Activated naive CD4-positive, alpha-beta T cell treated with anti-CD3 and anti-CD28 coated beads, Interleukin-2, amount 50 U/mL, for 16 hours (primary cell): Measurements from ENCODE around the gene IVD.
A peak's percentile ranks its signal among the peaks of the same experiment; 100 is the strongest.
"Not testable (repeated sequence)": the region's sequence is repeated elsewhere in the genome, so short reads cannot be mapped to it uniquely, and the experiment has no call there.

Experiments
- DNase-seq: peaks from one replicate; pipeline ENCODE4 v3.0.0-alpha.2; 2020

The IVD gene

DNA sequence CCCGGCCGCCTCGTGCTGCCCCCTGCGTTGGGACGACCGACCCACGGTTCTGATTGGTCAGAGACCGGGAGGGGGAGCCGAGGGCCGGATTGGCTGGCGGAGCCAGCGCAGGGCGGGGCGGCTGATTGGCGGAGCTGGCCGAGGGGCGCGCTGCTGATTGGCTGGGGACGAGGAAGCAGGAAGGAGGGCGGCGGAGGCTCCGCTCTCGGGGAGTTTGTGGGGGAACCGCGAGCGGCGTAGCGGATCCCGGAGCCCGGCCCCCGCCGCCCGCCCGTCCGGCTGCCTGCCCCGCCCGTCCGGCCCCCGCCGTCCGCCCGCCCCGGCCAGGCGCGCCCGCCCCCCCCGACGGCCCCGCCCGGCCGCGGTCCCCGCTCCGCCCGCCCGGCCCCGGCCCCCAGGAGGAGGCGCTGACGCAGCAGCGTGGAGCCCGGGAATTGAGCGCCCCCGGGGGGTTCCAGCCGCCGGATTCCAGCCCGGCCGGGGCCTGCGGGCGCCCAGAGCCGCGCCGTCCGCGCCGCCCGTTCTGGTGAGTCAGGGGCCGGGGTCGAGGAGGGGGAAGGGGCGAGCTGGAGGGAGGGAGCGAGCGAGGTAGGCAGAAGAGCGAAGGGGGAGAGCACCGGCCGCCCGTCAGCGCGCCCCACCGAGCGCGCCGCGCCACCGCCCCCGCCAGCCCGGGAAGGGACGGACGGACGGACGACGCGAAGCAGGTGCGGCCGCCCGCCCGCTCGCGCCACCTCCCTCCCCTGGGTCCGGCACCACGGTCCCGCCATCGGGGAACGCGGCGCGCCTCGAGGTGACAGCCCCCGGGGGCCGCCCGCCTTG, 35.4 kb downstream of the IVD start, which contains the start of gene BAHD1:
BAHD1 (plus strand) TSS at position 211 of the 822 bp plus-strand sequence. CDS start 17,512 bp downstream, outside the sequence.
- DNase-seq, result peak; percentile 97

DNA sequence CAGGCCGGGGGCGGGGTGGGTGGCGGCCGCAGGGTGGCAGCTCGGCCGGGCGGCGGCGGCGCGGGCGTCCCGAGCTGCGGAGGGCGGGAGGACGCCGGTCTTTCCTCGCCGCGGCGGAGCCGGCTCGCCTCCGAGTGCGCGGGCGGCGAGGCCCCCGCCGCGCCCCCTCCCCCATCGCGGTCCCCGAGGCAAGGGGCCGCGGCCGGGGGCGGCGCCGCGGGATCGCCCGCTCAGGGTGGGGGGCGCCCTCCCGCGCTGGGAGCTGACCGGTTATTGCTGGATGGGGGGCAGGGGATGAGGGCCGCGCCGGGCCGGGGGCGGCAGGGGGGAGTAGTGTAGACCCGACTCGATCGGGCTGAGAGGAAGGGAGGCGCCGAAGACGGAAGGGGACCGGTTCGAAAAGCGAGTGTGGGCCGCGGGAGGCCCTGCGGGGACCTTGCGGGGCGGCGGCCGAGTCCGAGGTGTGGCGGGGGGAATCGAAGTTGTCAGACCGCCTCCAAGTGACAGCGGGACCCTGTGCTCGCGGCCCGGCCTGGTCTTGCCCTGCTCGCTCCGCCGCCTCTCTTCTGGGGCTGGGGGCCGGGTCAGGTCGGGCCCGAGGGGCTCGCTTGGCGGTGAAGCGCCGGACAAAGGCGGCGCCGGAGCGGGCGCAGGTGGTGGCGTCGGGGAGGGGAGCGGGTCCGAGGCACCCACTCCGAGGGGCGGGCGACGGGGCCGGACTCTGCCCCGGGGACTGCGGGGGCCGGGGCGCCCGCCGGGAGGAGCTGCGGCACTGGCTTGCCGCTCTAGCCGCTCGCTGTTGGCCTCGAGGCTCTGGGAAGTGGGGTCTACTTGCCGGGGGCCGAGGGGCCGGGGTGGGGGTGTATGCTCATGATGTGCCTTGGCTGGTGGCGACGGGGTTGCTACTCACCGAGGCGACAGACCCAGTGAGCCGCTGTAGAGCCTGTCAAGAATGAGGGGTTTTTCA, 36.3 kb downstream of the IVD start:
- DNase-seq, result peak; percentile 35

DNA sequence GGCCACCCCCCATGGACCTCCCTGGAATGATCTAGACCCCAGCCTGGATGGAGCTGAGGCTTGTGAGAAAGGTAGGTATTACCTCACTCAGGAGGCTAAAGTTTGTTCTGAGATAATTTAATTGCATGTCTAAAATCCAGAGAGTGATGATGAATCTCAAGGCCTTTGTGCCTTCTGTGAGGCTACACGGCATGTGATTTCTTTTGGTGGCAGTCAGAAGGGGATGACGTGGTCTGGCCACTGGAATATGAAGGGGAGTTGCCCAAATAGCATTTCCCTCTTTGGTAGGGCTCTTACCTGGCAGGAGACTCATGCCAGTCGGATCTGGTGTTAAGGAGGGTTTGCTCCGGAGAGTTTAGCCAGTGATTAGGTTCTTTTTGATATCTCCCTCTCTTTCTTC, 37.7 kb downstream of the IVD start:
- no peak for DNase-seq

DNA sequence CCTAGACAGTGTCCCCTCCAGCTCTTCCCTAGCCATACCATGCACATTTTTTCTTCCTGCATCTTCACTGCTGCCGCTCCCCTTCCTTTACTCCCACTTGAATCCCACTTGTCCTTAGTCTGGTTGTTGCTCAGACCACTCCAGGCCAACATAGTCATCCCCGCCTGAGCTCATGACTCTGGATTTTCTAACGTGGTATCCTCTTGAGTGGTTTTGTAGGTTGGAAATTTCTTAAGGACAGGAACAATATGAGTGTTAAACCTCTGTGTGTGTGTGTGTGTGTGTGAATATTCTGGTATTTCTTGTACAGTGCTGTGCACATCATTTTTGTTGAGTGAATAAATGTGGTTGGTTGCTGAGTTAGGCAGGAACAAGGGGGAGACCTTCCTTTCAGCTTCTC, 38.3 kb downstream of the IVD start:
- no peak for DNase-seq

DNA sequence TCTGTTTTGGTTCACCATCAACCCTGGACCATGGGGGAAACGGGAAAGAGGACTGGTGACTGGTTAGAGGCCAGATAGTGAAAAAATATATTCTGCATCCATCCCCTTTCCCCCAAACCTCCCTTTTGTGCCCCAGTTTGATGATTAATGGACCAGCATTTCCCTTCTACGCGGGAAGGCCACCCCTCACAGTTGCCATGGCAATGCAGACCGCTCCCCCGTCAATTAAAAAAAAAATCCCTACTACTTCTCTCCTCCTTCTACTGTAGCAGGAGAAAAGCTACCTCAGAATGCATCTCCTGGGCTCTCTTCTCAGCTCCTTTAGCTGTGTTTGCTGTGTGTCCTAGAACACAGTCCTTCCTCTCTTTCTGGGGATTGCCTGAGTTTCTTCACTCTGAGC, 39.1 kb downstream of the IVD start:
- no peak for DNase-seq

DNA sequence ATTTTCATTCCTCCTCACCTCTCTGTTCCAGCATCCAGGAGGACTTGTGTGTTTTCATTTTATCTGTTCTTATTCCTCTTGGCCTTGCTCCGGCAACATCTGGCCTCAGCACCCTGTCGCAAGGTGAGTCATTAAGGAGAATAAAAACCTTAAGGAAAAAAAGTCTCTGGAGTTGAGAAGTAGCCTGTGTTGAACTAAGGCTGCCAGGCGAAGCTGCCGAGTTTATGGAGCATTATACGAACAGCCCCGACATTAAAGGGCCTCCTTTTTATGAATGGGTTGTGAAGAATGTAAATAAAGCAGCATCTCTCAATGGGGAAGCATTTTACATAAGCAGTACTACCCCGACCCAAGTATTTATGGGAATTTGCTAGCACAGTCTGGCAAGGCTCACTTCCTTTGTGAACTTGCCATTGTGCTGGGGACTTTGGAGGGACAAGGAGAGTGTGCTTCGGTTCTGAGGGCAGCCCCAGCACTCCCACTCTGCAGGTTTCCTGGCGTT, 39.9 kb downstream of the IVD start:
- DNase-seq, result no peak

DNA sequence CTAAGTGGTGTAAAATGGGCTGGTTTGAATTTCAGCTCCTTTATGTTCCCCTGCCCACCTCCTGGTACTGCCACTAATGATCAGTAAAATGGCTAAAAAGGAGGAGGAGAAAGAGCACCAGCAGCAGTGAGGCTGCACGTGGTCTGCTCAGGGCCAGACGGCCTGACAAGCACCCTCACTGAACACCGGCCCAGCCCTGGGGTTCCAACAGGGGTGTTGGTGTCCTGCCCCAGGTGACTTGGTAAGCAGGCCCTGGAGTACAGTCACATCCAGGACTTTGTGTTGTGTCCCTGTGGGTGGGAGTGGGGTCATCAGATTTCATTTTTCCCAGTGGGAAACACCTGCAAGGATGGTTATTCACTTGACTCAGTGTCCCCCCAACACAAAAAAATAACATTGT, 40.5 kb downstream of the IVD start:
- DNase-seq, result no peak

DNA sequence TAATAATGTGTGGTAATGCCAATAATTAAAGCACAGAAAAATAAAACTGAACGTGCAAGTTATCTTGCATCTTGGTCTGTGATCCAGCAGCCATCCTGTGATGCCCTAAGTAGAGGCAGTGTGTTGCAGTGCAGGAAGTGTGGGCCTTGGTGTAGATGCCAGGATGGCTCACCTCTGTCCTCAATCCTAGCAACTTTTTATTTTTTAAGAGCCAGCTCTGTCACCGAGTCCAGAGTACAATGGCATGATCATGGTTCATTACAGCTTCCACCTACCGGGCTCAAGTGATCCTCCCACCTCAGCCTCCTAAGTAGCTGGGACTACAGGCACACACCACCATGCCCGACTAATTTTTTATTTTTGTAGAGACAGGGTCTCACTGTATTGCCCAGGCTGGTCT, 42.8 kb downstream of the IVD start:
- no peak for DNase-seq

DNA sequence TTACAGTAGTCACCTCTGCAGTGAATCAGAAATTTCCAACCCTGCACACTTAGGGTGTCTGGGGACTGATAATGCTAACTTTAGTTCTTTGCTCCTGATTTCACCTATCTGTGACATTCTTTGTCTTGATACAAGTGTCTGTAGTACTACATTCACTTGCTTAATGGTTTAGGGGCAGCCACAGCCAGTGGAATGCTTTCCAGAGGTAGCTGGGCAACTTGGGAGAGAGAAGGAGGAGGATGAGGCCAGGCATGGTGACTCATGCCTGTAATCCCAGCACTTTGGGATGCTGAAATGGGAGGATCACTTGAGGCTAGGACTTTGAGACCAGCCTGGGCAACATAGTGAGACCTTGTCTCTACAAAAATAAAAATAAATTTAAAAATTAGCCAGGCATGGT, 43.7 kb downstream of the IVD start:
- no peak for DNase-seq

DNA sequence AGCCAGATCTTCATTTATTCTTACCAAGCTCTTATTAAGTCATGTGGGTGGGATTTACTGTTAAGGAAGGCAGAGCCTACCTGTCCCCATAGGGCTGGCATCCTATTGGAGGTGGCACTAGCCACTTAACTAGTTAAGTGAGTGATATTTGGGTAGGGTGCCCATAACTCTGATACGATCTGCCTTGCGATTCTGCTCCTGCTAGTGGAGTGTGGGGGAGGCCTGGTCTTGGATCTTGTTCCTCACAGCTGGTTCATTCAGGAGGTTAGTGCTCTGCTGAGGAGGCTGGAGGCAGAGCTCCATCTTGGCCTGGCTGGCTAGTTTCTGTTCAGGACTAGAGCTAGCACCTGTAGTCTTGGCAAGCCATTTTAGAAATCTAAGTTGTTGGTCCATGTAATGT, 44.5 kb downstream of the IVD start:
- DNase-seq, result no peak

DNA sequence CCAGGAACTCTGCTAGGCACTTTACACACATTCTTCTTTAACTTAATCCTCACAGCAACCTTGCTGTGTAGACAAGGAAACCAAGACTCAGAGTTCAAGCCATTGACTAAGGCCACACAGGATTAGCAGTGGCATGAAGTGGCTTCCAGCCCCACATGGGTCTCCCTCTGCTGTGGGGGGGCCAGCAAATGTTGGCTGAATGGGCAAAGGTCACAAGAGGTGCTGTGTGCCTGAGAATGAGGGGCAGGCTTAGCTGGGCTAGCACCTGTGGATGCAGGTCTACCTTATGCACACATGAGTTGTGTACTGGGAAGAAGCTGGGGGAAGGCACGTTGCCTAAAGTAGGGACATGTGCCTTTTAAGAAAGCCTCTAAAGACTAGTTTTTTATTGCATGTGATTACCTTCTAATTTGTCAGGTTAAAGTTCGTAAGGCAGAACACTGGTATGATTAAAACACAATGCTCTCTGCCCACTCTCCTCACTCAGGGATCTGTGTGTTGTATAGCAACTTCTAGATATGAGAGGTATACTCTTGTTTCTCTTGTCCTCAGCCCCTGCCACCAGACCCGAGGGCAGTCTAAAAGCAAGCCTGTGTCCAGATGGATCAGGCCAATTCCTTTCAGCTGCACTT, 46.0 kb downstream of the IVD start:
- no peak for DNase-seq

DNA sequence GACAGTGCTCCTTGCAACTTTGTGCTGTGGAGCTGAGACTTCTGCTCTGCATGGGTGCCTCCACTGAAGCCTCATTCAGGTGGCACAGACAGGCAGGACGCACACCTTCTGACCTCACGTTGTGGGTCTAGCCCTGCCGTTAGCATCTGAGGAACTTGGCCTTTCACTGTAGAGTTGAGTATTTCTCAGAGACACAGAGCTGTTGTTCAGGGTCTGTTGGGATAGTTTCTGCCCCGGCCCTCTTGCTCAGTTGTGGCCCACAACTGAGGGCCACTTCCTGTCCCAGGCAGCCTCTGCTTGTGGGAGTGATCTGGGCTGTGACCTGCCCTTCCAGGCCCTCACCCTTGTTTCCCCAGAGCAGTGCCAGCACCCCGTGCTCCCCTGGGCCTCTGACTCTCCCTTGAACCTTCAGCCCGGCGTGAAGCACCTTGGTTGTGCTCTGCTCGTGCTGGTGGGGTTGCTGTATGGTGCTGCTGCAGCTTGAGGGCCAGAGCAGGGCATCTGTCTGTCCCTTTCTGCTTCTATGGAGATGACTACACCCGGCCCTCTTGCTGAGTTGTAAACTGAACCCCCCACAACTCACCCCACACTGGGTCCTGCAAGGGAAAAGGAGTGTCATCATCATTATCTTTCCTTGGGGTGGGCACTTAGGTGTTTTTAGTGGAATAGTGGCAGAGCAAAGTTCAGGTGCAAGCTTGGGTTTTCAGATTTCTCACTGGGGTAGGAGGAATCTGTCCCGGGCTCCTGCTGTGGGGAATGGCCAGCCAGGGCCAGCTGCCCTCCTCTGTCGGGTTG, 46.9 kb downstream of the IVD start:
- no peak for DNase-seq

DNA sequence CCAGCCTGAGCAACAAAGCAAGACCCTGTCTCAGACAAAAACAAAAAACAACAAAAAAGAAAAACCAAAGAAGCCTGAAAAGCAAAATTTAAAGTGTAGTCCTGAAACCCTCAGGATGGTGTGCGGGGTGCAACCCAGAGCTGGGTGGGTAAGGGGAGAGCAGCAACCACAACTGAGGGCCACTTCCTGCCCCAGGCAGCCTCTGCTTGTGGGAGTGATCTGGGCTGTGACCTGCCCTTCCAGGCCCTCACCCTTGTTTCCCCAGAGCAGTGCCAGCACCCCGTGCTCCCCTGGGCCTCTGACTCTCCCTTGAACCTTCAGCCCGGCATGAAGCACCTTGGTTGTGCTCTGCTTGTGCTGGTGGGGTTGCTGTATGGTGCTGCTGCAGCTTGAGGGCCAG, 48.3 kb downstream of the IVD start:
- not testable (repeated sequence) for DNase-seq

DNA sequence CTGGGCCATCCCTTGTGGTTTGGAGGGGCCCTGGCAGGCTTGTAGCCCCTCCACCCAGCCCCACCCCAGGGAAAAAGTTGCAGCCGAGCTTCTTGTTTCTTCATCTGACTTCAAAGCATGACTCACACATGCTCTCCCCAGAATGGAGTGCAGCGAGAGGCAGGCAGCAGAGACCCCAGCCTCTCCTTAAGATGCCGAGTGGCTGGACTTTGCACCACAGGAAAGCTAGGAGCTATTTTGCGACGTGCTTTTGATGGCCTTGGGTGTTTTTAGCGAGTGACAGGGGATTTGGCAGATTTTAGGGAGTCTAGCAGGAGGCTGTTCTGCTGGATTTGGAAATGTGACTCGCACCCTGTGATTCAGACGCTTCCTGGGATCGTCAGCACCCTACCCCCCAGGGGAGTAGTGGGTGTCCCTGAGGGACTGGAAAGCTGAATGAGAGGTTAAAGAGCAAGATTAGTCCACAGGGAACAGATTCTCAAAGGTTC, 49.4 kb downstream of the IVD start:
- peak; percentile 45 for DNase-seq

DNA sequence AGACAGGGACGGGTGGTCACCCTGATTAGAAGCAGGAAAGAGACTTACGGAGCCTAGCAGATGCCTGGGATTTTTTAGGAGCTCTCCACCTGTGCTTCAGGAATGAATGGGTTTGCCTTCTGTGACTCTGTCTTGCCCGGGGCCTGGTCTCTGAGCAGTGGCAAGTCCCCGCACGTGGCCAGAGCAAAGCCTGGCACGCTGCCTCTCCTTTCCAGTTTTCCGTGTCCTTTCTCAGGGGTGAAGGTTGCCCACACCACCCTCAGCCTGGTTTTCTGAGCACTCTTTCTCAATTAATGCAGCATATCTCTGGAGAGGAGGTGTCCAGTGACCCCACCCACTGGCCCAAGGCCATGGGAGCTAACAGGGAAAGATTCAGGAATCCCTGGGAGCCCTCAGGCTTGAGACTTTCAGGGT, 50.7 kb downstream of the IVD start:
- DNase-seq, result no peak

DNA sequence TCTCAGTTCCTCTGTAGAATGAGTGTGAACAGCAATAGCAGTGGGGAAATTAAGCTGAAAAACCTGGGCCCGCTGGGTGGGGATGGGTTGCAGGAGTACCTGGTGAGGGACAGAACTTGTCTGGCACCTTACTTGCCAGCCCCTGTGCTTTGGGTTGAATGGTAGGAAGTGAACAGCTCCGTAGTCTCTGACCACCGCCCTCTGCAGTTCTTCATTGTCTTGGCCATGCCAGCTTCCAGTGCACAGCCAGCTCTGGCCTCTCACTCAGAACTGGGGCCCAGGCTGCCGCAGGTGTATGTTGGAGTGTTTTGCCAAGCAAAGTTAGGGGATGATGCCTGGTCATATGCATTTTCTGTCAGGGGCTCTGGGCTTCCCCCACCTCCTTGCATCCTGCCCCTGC, 51.1 kb downstream of the IVD start:
- no peak for DNase-seq

DNA sequence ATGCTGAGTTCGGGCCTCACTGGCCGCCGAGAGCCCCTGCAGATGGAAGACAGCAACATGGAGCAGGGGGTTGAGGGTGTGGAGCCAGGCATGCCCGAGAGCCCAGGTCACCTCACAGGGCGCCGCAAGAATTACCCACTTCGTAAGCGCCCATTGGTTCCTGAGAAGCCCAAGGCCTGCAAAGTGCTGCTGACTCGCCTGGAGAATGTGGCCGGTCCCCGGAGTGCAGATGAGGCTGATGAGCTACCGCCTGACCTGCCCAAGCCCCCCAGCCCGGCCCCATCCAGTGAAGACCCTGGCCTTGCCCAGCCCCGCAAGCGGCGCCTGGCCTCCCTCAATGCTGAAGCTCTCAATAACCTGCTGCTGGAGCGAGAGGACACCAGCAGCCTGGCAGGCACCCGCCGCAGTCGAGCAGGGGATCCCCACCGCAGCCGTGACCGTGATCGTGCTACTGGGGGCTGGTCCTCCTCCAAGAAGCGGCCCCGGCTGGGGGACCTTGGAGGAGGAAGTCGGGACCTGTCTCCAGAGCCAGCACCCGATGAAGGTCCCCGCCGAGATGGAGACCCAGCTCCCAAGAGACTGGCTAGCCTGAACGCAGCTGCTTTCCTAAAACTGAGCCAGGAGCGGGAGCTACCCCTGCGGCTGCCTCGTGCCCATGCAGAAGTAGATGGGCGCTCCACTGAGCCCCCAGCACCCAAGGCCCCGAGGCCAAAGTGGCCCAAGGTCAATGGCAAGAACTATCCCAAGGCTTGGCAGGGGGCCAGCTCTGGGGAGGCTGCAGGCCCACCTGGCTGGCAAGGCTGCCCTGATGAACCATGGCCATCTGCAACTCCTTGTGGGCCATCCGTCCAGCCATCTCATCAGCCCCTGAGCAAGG, 53.1 kb downstream of the IVD start:
- DNase-seq, result no peak

DNA sequence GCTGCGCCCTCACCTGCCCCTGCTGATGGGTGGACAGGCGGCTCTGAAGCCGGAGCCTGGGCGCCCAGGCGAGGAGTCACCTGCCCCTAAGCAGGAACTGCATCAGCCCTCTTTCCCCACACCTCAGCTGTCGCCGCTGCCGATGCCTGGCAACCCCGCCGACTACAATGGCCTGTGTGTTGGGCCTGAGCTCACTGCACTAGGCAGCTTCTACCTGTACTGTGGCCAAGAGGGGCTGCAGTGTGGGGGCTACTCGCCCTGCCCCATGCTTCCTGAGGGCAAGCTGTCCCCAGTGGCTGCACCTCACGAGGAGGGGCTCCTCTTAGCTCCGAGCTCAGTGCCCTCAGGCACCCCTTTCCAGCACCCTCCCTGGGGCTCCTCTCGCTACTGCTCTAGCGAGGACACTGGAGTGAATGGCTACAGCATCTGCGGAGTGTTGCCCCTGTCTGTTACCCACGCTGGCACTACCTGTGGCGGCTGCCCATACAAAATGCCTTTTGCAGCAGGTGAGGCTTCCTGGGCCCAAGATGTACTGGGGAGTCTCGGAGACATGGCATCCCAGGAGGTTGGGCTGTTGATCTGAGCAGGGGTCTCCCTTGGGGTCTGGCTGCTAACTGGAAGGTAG, 53.9 kb downstream of the IVD start:
- DNase-seq, result no peak

DNA sequence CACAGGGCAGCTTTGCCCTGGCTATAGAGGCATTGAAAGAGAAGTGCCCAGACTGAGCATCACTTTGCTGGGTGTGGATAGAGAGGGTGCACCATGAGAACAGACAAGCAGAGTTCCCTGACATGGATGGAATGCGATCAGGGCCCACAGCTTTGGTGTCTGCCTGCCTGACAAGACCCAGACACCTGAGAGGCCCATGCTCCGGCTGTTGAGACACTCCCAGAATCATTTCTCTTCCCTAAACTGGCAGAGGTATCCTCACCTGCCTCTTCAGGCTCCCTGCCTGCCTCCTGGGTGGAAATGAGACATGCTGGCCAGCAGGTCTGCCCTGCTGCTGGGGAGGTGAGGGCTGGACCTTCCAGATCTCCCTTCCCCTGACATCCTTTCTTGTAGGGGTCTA, 54.8 kb downstream of the IVD start:
- DNase-seq, result no peak

DNA sequence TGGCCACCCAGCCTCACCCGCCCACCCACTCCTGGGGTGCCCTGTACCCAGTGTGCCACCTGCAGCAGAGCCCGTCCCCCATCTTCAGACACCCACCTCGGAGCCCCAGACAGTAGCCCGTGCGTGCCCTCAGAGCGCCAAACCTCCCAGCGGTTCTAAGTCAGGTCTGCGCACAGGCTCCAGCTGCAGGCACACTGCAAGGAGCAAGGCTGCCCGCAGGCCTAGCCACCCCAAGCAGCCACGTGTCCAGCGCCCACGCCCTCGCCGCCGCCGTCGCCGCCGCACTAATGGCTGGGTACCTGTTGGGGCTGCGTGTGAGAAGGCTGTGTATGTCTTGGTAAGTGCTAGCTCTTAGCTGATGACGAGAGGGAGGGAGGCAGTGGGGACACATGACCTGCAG, 56.4 kb downstream of the IVD start:
- DNase-seq, result no peak

DNA sequence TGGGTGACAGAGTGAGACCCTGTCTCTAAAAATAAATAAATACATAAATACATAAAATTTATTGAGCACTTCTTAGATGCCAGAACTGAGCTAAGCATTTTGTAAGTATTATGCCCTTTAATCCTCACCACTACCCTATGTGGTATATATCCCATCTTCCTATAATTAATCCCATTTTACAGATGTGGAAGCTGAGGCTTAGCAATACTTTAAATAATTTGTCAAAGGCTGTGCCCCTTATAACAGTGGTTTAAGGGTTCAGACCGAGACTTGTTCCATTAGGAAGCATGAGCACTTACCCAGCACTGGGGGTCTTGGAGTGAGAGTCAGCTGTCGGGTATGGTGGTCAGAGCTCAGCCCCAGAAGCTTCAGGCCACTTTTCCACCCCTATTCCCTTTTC, 57.7 kb downstream of the IVD start:
- no peak for DNase-seq
